ENCODE data around the gene HUS1B.
"Not testable (repeated sequence)": the region's sequence is repeated elsewhere in the genome, so short reads cannot be mapped to it uniquely, and the experiment has no call there.

The HUS1B gene

GRCh38 chr6:665403-666267, 8.7 kb upstream of the HUS1B start:
- TF ChIP-seq, protein P1, sequence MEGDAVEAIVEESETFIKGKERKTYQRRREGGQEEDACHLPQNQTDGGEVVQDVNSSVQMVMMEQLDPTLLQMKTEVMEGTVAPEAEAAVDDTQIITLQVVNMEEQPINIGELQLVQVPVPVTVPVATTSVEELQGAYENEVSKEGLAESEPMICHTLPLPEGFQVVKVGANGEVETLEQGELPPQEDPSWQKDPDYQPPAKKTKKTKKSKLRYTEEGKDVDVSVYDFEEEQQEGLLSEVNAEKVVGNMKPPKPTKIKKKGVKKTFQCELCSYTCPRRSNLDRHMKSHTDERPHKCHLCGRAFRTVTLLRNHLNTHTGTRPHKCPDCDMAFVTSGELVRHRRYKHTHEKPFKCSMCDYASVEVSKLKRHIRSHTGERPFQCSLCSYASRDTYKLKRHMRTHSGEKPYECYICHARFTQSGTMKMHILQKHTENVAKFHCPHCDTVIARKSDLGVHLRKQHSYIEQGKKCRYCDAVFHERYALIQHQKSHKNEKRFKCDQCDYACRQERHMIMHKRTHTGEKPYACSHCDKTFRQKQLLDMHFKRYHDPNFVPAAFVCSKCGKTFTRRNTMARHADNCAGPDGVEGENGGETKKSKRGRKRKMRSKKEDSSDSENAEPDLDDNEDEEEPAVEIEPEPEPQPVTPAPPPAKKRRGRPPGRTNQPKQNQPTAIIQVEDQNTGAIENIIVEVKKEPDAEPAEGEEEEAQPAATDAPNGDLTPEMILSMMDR (conservative IDR thresholded peaks at IDR 0.05; ENCODE audit: low read depth, low read length), result no peak
- no peak overlapping the region for H3K4me3 ChIP-seq (ENCODE audit: low read depth, low read length)
- no peak for DNase-seq (ENCODE audit: low read depth)

- DNase-seq (ENCODE audit: low read depth); H3K4me3 ChIP-seq (ENCODE audit: low read depth, low read length): not testable (repeated sequence)
Measured at GRCh38 chr6:663788-664187, 6.9 kb upstream of the HUS1B start.

DNA sequence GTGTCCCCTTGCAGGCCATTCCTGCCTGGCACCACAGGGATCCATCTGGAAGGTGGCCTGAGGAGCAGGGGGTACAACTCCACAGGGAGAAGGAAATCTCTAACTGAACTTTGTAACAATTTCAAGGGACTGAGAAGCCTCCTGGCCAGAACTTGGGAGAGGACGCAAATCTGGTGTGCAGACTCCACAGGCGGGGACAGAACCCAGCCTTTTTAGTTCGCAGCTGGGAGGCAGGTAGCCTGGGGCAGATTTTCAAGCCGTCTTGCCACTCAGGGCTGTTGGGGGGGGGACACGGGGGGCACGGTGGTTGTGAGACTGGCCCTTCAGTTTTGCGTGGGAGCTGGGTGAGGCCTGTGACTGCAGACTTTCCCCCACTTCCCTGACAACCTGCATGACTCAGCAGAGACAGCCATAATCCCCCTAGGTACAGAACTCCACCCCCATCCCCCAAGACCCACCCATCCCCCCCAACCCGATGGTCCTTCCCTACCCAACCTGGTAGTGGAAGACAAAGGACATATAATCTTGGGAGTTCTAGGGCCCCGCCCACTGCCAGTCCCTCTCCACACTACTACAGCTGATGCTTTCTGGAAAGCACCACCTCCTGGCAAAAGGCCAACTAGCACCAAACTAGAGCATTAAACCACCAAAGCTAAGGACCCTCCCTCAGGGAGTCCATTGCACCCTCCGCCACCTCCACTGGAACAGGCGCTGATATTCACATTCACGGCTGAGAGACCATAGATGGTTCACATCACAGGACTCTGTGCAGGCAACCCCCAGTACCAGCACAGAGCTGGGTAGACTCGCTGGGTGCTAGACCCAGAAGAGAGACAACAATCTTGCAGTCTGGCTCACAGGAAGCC, 3.0 kb upstream of the HUS1B start:
- no peak for DNase-seq (ENCODE audit: low read depth)
- H3K4me3 ChIP-seq (ENCODE audit: low read depth, low read length), result no peak overlapping the region
- TF ChIP-seq, protein P1 (conservative IDR thresholded peaks at IDR 0.05; ENCODE audit: low read depth, low read length), result no peak

- TF ChIP-seq, protein P1 (conservative IDR thresholded peaks at IDR 0.05; ENCODE audit: low read depth, low read length), result no peak
- H3K4me3 ChIP-seq (ENCODE audit: low read depth, low read length), result no peak overlapping the region
- DNase-seq (ENCODE audit: low read depth), result peak; percentile 89
Measured at GRCh38 chr6:658244-658643, 1.3 kb upstream of the HUS1B start.

- DNase-seq (ENCODE audit: low read depth), result no peak
- no peak overlapping the region for H3K4me3 ChIP-seq (ENCODE audit: low read depth, low read length)
- TF ChIP-seq, protein P1 (conservative IDR thresholded peaks at IDR 0.05; ENCODE audit: low read depth, low read length), result no peak
Measured at GRCh38 chr6:657743-658142, 843 bp upstream of the HUS1B start.

- no peak for DNase-seq (ENCODE audit: low read depth)
- H3K4me3 ChIP-seq (ENCODE audit: low read depth, low read length), result no peak overlapping the region
- TF ChIP-seq, protein P1 (conservative IDR thresholded peaks at IDR 0.05; ENCODE audit: low read depth, low read length), result no peak
Measured at GRCh38 chr6:654136-654535, 2.8 kb downstream of the HUS1B start.

DNA sequence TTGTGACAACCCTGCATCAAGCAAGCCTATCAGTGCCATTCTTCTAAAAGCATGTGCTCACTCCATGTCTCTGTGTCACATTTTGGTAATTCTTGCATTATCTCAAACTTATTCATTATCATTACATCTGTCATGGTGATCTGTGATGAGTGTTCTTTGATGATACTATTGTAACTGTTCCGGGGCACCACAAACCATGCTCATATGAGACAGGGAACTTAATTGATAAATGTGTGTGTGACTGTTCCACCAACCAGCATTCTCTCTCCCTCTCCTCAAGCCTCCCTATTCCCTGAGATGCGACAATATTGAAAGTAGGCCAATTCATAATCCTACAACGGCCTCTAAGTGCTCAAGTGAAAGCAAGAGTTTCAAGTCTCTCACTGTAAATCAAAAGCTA, 4.0 kb downstream of the HUS1B start:
- H3K4me3 ChIP-seq (ENCODE audit: low read depth, low read length), result no peak overlapping the region
- DNase-seq (ENCODE audit: low read depth), result no peak
- TF ChIP-seq, protein P1 (conservative IDR thresholded peaks at IDR 0.05; ENCODE audit: low read depth, low read length), result no peak

Measured in choroid plexus epithelial cell (primary cell).